22Rv1 (cell line): ENCODE results near the gene CPA1.

Experiments
- H3K27ac ChIP-seq: fragments of 450-650 bp; 2 replicates; pipeline ENCODE4 v1.5.1; 2017
- ZFX ChIP-seq: fragments of 450-650 bp; IDR thresholded peaks from 2 replicates; pipeline ENCODE4 v1.6.1; 2017; ENCODE audit warnings: antibody characterized with exemption, borderline replicate concordance
- TF ChIP-seq, protein P1 (sequence below): fragments of 450-650 bp; IDR thresholded peaks from 2 replicates; pipeline ENCODE4 v1.5.1; 2017; ENCODE audit warnings: mild to moderate bottlenecking

CPA1 gene

DNA sequence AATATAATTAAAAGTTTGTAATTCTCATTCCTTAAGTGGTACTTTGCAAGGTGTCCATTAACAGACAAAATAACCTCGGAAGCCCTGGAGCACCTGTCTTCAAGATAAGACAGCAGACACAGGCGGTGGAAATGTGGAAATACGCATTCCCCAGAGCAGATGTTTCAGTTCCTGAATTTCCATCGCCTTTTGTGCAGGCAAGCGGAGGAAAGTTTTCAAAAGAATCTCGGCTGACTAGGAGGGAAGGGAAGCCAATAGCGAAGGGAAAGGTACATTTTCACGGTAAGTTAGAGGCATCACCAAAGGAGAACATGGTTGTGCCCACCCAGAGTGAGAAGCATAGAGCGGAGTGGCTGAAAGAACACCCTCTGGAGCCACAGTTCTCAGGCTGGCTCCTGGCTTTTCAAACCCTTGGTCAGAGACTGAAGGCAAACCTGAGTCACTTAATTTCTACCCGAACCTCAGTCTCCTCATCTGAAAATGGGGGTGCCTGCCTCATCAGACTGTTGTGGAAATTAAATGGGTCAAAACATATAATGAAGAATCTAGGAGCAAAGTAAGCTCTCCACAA is 13.6 kb downstream of the CPA1 start:
- H3K27ac ChIP-seq, result no peak overlapping the region
- TF ChIP-seq ZFX, result no peak
- TF ChIP-seq, protein P1, sequence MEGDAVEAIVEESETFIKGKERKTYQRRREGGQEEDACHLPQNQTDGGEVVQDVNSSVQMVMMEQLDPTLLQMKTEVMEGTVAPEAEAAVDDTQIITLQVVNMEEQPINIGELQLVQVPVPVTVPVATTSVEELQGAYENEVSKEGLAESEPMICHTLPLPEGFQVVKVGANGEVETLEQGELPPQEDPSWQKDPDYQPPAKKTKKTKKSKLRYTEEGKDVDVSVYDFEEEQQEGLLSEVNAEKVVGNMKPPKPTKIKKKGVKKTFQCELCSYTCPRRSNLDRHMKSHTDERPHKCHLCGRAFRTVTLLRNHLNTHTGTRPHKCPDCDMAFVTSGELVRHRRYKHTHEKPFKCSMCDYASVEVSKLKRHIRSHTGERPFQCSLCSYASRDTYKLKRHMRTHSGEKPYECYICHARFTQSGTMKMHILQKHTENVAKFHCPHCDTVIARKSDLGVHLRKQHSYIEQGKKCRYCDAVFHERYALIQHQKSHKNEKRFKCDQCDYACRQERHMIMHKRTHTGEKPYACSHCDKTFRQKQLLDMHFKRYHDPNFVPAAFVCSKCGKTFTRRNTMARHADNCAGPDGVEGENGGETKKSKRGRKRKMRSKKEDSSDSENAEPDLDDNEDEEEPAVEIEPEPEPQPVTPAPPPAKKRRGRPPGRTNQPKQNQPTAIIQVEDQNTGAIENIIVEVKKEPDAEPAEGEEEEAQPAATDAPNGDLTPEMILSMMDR, result no peak

DNA sequence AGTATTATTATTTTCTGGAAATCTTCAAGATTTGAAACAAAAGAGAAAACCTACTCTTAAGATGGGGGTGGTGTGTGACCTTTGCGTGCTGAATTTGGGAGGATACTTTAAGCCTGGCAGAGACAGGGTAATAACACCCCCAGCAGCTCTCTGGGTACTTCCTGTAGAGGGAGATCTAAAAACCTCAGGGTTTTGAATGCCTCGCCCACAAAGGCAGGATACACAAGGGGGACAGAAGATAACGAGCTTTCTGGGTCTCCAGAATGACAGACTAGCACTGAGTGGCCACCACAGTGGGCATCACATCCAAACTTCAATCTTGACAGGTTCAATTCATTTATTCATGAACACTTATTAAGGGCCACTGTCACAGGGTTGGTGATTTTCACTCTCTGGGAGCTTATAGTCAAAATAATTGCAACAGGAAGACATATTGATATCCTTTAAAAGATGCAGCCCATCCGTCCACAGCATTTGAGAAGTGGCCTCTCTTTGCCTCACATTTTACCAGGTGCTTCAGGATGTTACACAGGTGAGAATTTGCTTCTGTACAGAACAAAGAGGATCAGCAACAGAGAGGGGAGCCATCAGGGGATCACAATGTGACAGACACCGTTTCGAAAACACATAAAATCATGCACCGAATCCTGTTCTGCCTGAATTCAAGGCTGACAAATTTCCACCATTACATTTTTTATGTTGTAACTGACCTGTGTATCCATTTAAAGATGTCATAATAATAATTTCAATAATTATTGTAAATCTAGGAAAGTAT is 14.3 kb downstream of the CPA1 start:
- TF ChIP-seq, protein P1, result no peak
- TF ChIP-seq ZFX, result no peak

DNA sequence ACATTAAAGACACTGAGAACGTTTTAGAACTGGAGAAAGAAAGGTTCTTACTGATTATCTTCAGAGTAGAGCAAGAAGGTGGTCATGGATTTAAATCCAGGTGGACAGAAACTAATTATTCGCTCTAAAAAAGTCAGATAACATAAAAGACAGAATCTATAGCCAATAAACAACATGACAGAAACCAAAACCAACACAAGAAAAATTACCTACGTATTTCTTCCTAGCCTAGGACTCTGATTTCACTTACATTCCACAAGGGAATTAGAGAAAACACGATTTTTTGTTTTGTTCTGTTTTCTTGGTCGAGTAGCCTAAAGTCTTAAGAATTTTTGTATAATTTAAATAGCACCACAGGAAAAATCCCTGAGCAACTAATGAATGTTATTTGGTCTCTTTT is 15.1 kb downstream of the CPA1 start:
- TF ChIP-seq ZFX, result no peak
- TF ChIP-seq, protein P1, result no peak
- H3K27ac ChIP-seq, result no peak overlapping the region

More for the DNA sequence above, 14.3 kb downstream of the CPA1 start:
- no peak overlapping the region for H3K27ac ChIP-seq

DNA sequence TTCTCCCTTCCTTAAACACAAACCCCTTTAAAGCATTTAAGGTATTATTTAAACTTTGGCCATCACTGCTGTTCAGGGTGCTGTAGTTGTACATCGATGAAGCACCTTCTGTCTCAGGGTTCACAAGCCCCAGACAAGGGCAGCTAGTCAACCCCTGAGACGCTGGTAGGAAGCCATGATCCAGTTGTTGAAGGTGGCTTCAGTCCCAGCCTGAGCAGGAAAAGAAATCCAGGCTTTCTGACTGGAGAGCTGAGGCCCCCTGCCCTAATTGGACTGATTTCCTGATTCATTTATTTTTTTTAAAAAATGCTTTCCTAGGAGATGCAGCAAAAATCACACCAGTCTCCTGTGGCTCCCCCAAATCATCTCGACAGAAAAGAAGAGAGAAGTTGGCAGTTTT is 15.8 kb downstream of the CPA1 start:
- no peak overlapping the region for H3K27ac ChIP-seq
- TF ChIP-seq ZFX, result no peak
- TF ChIP-seq, protein P1, result no peak

DNA sequence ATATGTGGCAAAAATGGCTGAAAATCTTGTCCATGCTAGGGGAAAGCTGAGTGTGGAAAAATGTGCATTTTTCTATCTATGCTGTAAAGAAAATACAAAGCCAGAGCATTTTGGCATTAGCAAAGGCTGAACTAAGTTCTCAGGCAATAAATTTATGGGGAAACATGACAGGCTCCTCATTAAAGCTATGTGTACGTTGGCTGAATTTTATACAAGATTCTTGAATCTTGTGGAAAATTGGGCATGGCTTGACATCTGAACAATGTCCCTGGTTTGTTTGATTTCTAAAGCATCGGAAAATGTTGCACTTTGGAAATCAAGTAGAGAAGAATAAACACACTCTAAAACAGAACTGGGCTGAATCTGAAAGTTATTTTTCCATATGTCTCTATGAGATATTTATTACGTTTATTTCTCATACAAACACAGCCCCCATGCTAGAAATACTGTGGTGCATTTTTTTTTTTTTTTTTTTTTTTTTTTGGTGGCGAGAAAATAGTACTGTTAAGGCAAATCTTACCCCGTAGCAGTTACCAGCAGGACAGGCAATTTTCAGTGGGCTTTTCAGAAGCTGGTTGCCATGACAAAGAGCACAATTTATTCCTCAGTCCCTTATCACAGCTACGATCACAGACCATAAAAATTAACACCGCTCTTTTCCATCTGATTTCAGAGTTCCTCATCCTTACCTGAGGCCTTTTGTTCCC is 16.9 kb downstream of the CPA1 start:
- no peak overlapping the region for H3K27ac ChIP-seq
- TF ChIP-seq ZFX, result no peak
- TF ChIP-seq, protein P1, result no peak

DNA sequence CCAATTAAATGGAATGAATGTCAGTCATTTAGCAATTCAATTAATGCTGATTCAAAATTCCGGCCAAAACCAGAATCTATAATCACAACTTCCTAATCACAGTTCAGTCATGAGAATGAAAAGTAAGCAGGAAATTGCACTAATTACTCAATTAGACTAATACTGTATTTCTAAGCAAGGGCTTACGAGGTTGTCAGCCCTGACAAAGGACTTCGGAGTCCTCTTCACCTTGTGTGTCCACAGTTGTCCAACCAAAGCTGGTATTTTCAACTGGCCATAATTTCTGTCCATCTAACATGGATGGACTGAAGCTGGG is 17.4 kb downstream of the CPA1 start:
- TF ChIP-seq ZFX, result no peak
- TF ChIP-seq, protein P1, result no peak
- no peak overlapping the region for H3K27ac ChIP-seq
